Fibroblast of mammary gland (primary cell): ENCODE results near the gene SND1.

Experiments used
- DNase-seq: peaks from one replicate; pipeline ENCODE4 v3.0.0-alpha.2; 2010; ENCODE audit warnings: low read depth
- H3K4me3 ChIP-seq: 2 replicates; pipeline ENCODE4 v1.5.1; 2011; ENCODE audit warnings: low read depth, mild to moderate bottlenecking, low read length, moderate library complexity; ENCODE audit not compliant: control insufficient read depth
- CTCF ChIP-seq: conservative IDR thresholded peaks from 2 replicates; pipeline ENCODE4 v1.5.1; 2011; ENCODE audit warnings: low read depth, low read length, inconsistent platforms; ENCODE audit not compliant: control insufficient read depth, insufficient read depth

SND1 gene

GRCh38 chr7:127650847-127651555 is 993 bp upstream of the SND1 start:
- no peak for TF ChIP-seq CTCF
- H3K4me3 ChIP-seq = peak overlapping the region; percentile 98
- peak; percentile 39 for DNase-seq

- peak; percentile 63 for DNase-seq
- TF ChIP-seq CTCF = no peak
- peak overlapping the region; percentile 98 for H3K4me3 ChIP-seq
These were observed 597 bp downstream of the SND1 start for GRCh38 chr7:127652333-127653248.

- H3K4me3 ChIP-seq = peak overlapping the region; percentile 98
- TF ChIP-seq CTCF = no peak
- no peak for DNase-seq
These were observed 1.4 kb downstream of the SND1 start for GRCh38 chr7:127653396-127653795.

DNA sequence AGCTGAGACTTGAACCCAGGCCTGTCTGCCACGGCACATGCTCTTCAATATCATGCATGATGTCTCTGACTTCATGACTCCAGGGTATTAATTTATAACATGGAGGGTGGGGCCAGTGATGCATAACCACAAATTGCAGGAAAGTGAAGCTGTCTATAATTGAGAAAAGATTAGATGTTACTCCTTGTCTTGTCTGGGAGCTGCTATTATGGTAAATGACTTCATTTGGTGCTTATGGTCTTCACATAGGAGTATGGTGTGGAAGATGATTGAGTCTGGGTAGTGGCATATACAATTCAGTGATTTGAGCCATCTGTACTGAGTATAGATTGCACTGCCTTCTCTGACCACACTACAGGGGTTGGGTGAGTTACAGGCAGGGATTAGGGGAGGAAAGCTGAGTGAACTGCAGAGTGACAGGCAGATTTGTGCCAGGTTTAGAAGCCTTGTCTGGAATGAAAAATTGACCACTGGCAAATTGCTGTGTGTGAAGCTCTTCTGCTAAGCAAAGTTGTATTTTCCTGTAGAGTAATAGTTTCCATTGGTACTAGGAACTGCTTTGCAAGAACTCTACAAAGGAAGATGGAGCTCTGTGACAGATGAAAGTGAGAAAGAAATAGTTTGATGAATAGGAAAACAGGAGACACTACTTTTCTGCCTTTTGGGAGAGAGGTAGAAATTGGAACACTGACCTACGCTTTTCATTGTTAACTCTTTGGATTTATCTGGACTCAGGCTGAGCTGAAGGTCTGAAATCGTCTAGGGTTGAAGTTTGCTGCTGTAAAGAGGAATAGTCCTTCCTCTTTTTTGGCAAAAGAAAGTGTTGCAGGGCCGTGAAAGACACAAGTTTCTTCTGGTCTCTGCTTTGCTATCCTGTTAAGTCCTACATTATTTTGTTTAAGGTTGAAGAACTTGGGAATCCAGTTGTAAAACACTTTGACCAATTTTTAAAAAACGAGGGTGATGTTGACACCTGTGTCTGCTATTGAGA is 2.7 kb downstream of the SND1 start:
- peak; percentile 43 for DNase-seq
- TF ChIP-seq CTCF = no peak

GRCh38 chr7:127655720-127656119 is 3.7 kb downstream of the SND1 start:
- TF ChIP-seq CTCF = no peak
- no peak for DNase-seq
- no peak overlapping the region for H3K4me3 ChIP-seq

More for the DNA sequence above, 2.7 kb downstream of the SND1 start:
- H3K4me3 ChIP-seq = peak overlapping the region; percentile 98

- no peak for DNase-seq
- TF ChIP-seq CTCF = no peak
- H3K4me3 ChIP-seq = no peak overlapping the region
These were observed 5.5 kb downstream of the SND1 start for GRCh38 chr7:127657500-127657899.
